Calu3 (cell line): ENCODE data around the gene CLECL1. TPM values are rescaled to one million over a fixed set of nuclear protein-coding genes. Genes with fewer than 3 reads are reported as not detected.

Source experiments
- BruUV-seq: library from RNA; stranded (reverse); fragments of 400-500 nt; replicated peaks from 2 replicates; lab custom pipeline; 2021; lab: Mats Ljungman, UMichigan
- CTCF ChIA-PET: fragments of 300-600 bp; sonication (Branson Sonifier 250); formaldehyde crosslinking; loops from one replicate; lab custom pipeline; 2022; ENCODE audit warnings: antibody characterized with exemption; lab: Charles Lee
- DNase-seq: peaks from one replicate; pipeline ENCODE4 v3.0.0; 2022
- H3K27ac Mint-ChIP-seq: one replicate; pipeline ENCODE4 v1.8.0; 2022; ENCODE audit warnings: mixed read lengths; ENCODE audit not compliant: unreplicated experiment
- H3K27me3 Mint-ChIP-seq: one replicate; pipeline ENCODE4 v1.8.0; 2022; ENCODE audit warnings: mixed read lengths; ENCODE audit not compliant: unreplicated experiment
- H3K36me3 Mint-ChIP-seq: one replicate; pipeline ENCODE4 v1.8.0; 2022; ENCODE audit warnings: mild to moderate bottlenecking, moderate library complexity, mixed read lengths; ENCODE audit not compliant: insufficient read depth, unreplicated experiment
- H3K4me1 Mint-ChIP-seq: one replicate; pipeline ENCODE4 v1.8.0; 2022; ENCODE audit warnings: mild to moderate bottlenecking, low read depth, mixed read lengths; ENCODE audit not compliant: unreplicated experiment
- H3K4me3 Mint-ChIP-seq: one replicate; pipeline ENCODE4 v1.8.0; 2022; ENCODE audit warnings: mild to moderate bottlenecking, low read depth, moderate library complexity, mixed read lengths; ENCODE audit not compliant: unreplicated experiment
- H3K9me3 Mint-ChIP-seq: one replicate; pipeline ENCODE4 v1.8.0; 2022; ENCODE audit warnings: low read depth, mixed read lengths; ENCODE audit not compliant: unreplicated experiment
- CTCF ChIP-seq: fragments of 200-600 bp; IDR thresholded peaks from one replicate; pipeline ENCODE4 v1.8.0; 2022; ENCODE audit warnings: antibody characterized with exemption; ENCODE audit not compliant: unreplicated experiment
- intact Hi-C: fragments of 100-400 bp; cut with micrococcal nuclease; formaldehyde crosslinking; loops from one replicate; pipeline ENCODE4 v1.10.0; 2022; ENCODE audit not compliant: unreplicated experiment
- total RNA-seq: library from RNA; stranded (reverse); gene quantifications from 2 replicates; pipeline ENCODE4 v1.2.3, GENCODE V29; 2022

The CLECL1 gene
- total RNA-seq, 1 experiment from 2014 or later, result not detected

- H3K4me1 Mint-ChIP-seq, result peaks cover 20% of the 10 kb centered on the region
- no peak overlapping the region for H3K27ac Mint-ChIP-seq
- BruUV-seq, result no TSS peak
- no peaks in the 10 kb centered on the region for H3K27me3 Mint-ChIP-seq
- TF ChIP-seq CTCF, result no peak
- H3K9me3 Mint-ChIP-seq, result no peaks in the 10 kb centered on the region
- intact Hi-C loops, result no loop called here
- CTCF ChIA-PET, result no interaction called here
- DNase-seq, result no peak
- H3K4me3 Mint-ChIP-seq, result no peak overlapping the region
- H3K36me3 Mint-ChIP-seq, result peaks cover 5% of the 10 kb centered on the region
These were observed 22.1 kb upstream of the CLECL1 start for GRCh38 chr12:9755035-9755434.

GRCh38 chr12:9754099-9754927 is 21.4 kb upstream of the CLECL1 start:
- no peak for TF ChIP-seq CTCF
- no TSS peak for BruUV-seq
- Mint-ChIP-seq H3K36me3 (no peaks in the 10 kb centered on the region), H3K9me3 (no peaks in the 10 kb centered on the region), H3K27ac (no peak overlapping the region), H3K27me3 (no peaks in the 10 kb centered on the region), H3K4me1 (peaks cover 13% of the 10 kb centered on the region), H3K4me3 (no peak overlapping the region)
- intact Hi-C loops, result no loop called here
- CTCF ChIA-PET, result no interaction called here
- DNase-seq, result no peak

- no peak for DNase-seq
- no TSS peak for BruUV-seq
- H3K4me1 Mint-ChIP-seq, result peaks cover 13% of the 10 kb centered on the region
- no peaks in the 10 kb centered on the region for H3K27me3 Mint-ChIP-seq
- H3K36me3 Mint-ChIP-seq, result no peaks in the 10 kb centered on the region
- no peak overlapping the region for H3K27ac Mint-ChIP-seq
- CTCF ChIA-PET, result no interaction called here
- no peak overlapping the region for H3K4me3 Mint-ChIP-seq
- H3K9me3 Mint-ChIP-seq, result no peaks in the 10 kb centered on the region
- no peak for TF ChIP-seq CTCF
- intact Hi-C loops, result no loop called here
These were observed 20.6 kb upstream of the CLECL1 start for GRCh38 chr12:9753498-9753897.

- Mint-ChIP-seq H3K4me3 (no peak overlapping the region), H3K36me3 (no peaks in the 10 kb centered on the region)
These were observed 20.2 kb upstream of the CLECL1 start for GRCh38 chr12:9753073-9753472.

More at GRCh38 chr12:9753073-9753472, 20.2 kb upstream of the CLECL1 start:
- H3K27me3 Mint-ChIP-seq, result no peaks in the 10 kb centered on the region
- H3K4me1 Mint-ChIP-seq, result peaks cover 13% of the 10 kb centered on the region
- intact Hi-C loops, result no loop called here
- TF ChIP-seq CTCF, result no peak
- CTCF ChIA-PET, result interaction anchor here (1.4 kb wide), 1 partner anchor 40 kb away, joined by 4 read pairs; no protein-coding TSS in a partner anchor
- H3K9me3 Mint-ChIP-seq, result no peaks in the 10 kb centered on the region
- no TSS peak for BruUV-seq
- DNase-seq, result no peak
- no peak overlapping the region for H3K27ac Mint-ChIP-seq
